ENCODE data around the gene FARS2.

FARS2 gene

GRCh38 chr6:5248302-5249098, 12.8 kb upstream of the FARS2 start:
- no peak for DNase-seq (ENCODE audit: insufficient read length, low spot score)
- no peak for FAIRE-seq

GRCh38 chr6:5249451-5250122, 11.7 kb upstream of the FARS2 start:
- no peak for FAIRE-seq
- no peak for DNase-seq (ENCODE audit: insufficient read length, low spot score)

- FAIRE-seq (no peak), DNase-seq (ENCODE audit: insufficient read length, low spot score) (no peak)
Measured at GRCh38 chr6:5250451-5250850, 10.9 kb upstream of the FARS2 start.

- no peak for FAIRE-seq
- no peak for DNase-seq (ENCODE audit: insufficient read length, low spot score)
Measured at GRCh38 chr6:5250911-5251310, 10.4 kb upstream of the FARS2 start.

- no peak for DNase-seq (ENCODE audit: insufficient read length, low spot score)
- no peak for FAIRE-seq
Measured at GRCh38 chr6:5256952-5257351, 4.4 kb upstream of the FARS2 start.

- no peak for FAIRE-seq
- no peak for DNase-seq (ENCODE audit: insufficient read length, low spot score)
Measured at GRCh38 chr6:5257400-5257799, 3.9 kb upstream of the FARS2 start.

GRCh38 chr6:5259428-5259827, 1.9 kb upstream of the FARS2 start:
- no peak for FAIRE-seq
- no peak for DNase-seq (ENCODE audit: insufficient read length, low spot score)

GRCh38 chr6:5260111-5260620, 1.1 kb upstream of the FARS2 start:
- DNase-seq (ENCODE audit: insufficient read length, low spot score) (peak; percentile 75), FAIRE-seq (peak; percentile 97)

GRCh38 chr6:5261545-5262109, 314 bp downstream of the FARS2 start:
- no peak for FAIRE-seq

GRCh38 chr6:5266423-5266822, 5.1 kb downstream of the FARS2 start:
- FAIRE-seq = no peak

More at GRCh38 chr6:5261545-5262109, 314 bp downstream of the FARS2 start:
- no peak for DNase-seq (ENCODE audit: insufficient read length, low spot score)

GRCh38 chr6:5270093-5270680, 8.9 kb downstream of the FARS2 start:
- no peak for FAIRE-seq
- no peak for DNase-seq (ENCODE audit: insufficient read length, low spot score)

More at GRCh38 chr6:5266423-5266822, 5.1 kb downstream of the FARS2 start:
- no peak for DNase-seq (ENCODE audit: insufficient read length, low spot score)

GRCh38 chr6:5271926-5272325, 10.6 kb downstream of the FARS2 start:
- FAIRE-seq (no peak), DNase-seq (ENCODE audit: insufficient read length, low spot score) (no peak)

GRCh38 chr6:5274231-5274630, 12.9 kb downstream of the FARS2 start:
- no peak for DNase-seq (ENCODE audit: insufficient read length, low spot score)
- FAIRE-seq = no peak

- FAIRE-seq (no peak), DNase-seq (ENCODE audit: insufficient read length, low spot score) (no peak)
Measured at GRCh38 chr6:5275497-5275896, 14.2 kb downstream of the FARS2 start.

- FAIRE-seq = no peak
Measured at GRCh38 chr6:5276581-5276980, 15.3 kb downstream of the FARS2 start.

GRCh38 chr6:5277589-5277988, 16.3 kb downstream of the FARS2 start:
- DNase-seq (ENCODE audit: insufficient read length, low spot score) (no peak), FAIRE-seq (peak; percentile 57)

More at GRCh38 chr6:5276581-5276980, 15.3 kb downstream of the FARS2 start:
- no peak for DNase-seq (ENCODE audit: insufficient read length, low spot score)

GRCh38 chr6:5278047-5278446, 16.7 kb downstream of the FARS2 start:
- FAIRE-seq = peak; percentile 85
- no peak for DNase-seq (ENCODE audit: insufficient read length, low spot score)

- DNase-seq (ENCODE audit: insufficient read length, low spot score) (no peak), FAIRE-seq (peak; percentile 26)
Measured at GRCh38 chr6:5278565-5279120, 17.3 kb downstream of the FARS2 start.

- DNase-seq (ENCODE audit: insufficient read length, low spot score) (no peak), FAIRE-seq (no peak)
Measured at GRCh38 chr6:5279891-5280338, 18.6 kb downstream of the FARS2 start.

GRCh38 chr6:5280920-5281319, 19.6 kb downstream of the FARS2 start:
- FAIRE-seq (no peak), DNase-seq (ENCODE audit: insufficient read length, low spot score) (no peak)

- no peak for FAIRE-seq
- no peak for DNase-seq (ENCODE audit: insufficient read length, low spot score)
Measured at GRCh38 chr6:5282191-5282623, 20.9 kb downstream of the FARS2 start.

Data from GM19239 (cell line).